HG03354 (cell line): ENCODE results near the gene PTPRU.
A peak's percentile ranks its signal among the peaks of the same experiment; 100 is the strongest.

Source experiments
- ATAC-seq: cut with Tn5 transposase; IDR thresholded peaks from one replicate; pipeline ENCODE4 v1.9.1; 2021; ENCODE audit warnings: mild to moderate bottlenecking; ENCODE audit not compliant: unreplicated experiment, poor library complexity, severe bottlenecking

Gene PTPRU

GRCh38 chr1:29235955-29236711 lies at the start of gene PTPRU:
TSS of gene PTPRU (plus strand) at chr1:29236522. CDS start at chr1:29236645, 123 bp downstream.
- peak; percentile 73 for ATAC-seq

- no peak for ATAC-seq
Observed at GRCh38 chr1:29186707-29187106, 49.6 kb upstream of the PTPRU start.

- no peak for ATAC-seq
Observed at GRCh38 chr1:29190718-29191117, 45.6 kb upstream of the PTPRU start.

DNA sequence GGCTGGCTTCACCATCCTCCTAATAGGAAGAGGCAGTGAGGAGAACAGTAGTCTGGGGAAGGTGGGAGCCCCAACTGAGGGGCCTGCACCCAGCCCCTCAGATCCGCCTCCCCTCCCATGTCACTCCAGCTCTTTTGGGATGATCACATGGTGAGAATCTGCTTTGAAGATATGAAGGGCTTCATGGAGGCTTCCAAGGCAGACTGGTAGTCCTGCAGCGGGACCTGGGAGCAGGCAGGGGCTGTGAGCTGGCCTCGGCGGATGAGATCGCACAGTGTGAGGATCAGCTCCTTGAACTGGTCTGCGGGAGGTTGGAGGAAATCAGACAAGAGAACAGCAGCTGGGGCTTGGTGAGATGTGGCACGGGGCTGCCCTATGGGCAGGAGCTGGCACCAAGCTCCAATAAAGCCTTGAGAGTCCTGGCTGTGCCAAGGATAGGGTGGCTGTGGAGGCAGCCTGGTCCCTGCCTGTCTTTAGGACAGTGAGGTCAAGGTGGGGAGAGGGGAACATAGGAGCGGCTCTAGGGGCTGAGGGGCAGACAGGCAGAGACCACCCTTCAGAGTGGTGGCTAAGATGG lies 42.4 kb upstream of the PTPRU start:
- no peak for ATAC-seq

DNA sequence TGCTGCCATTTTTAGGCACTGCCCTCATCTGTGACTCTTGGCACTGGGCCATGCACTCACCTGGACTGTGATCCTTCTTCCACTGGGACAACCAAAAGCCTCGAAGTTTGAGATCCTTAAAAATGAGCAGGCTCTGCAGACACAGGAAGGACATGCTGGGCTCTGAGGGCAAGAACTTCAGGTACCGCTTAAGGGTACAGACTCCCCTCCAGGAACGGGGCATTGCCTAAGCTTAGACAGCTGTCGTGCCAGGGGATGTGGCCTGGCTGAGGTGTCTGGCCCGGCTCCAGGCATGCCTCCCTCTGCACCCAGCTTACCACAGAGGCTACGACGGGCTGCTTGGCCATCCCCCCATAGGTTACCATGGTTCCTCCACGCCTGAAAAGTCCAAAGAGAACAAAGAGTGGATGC lies 40.4 kb upstream of the PTPRU start:
- no peak for ATAC-seq

- ATAC-seq = no peak
Observed at GRCh38 chr1:29196863-29197589, 39.3 kb upstream of the PTPRU start.

GRCh38 chr1:29197590-29197924 lies 38.8 kb upstream of the PTPRU start:
- no peak for ATAC-seq

DNA sequence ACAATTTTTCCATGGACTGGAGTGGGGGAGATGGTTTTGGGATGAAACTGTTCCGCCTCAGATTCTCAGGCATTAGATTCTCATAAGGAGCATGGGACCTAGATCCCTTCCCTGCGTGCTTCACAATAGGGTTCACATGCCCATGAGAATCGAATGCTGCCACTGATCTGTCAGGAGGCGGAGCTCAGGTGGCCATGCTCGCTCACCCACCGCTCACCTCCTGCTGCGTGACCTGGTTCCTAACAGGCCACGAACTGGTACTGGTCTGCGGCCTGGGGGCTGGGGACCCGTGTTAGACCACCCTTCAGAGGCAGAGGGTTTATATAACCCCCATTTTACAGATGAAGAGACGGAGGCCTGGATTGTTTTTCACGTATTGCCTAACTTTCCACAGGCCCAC lies 38.3 kb upstream of the PTPRU start:
- no peak for ATAC-seq

DNA sequence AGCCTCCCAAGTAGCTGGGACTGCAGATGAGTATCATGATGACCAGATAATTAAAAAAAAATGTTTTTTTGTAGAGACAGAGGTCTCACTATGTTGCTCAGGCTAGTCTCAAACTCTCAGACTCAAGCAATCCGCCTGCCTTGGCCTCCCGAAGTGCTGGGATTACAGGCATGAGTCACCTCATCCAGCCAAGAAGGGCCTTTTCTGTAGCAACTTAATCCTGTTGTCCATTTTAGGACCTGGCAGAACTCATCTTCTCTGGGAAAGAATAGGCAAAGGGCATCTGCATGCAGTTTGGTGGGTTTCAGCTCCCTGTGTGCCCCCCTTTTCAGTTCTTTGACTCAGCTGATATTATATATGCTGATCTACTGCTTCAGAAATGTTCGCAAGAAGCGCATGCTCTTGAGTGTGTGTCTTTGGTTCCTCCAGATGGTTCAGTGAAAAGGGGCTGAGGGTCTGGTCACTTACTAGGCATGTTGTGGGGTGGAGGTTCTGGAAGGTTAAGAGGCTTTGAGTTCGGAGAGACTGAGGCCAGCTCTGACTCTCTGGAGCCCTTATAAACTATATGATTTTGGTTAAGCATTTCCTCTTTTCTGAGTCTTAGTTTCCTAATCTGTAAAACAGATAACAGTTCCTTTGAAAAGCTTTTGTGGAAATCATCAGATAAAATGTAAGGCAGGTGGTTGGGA lies 35.3 kb upstream of the PTPRU start:
- no peak for ATAC-seq

GRCh38 chr1:29201595-29202051 lies 34.7 kb upstream of the PTPRU start:
- no peak for ATAC-seq

- ATAC-seq = no peak
Observed at GRCh38 chr1:29202053-29202452, 34.3 kb upstream of the PTPRU start.

DNA sequence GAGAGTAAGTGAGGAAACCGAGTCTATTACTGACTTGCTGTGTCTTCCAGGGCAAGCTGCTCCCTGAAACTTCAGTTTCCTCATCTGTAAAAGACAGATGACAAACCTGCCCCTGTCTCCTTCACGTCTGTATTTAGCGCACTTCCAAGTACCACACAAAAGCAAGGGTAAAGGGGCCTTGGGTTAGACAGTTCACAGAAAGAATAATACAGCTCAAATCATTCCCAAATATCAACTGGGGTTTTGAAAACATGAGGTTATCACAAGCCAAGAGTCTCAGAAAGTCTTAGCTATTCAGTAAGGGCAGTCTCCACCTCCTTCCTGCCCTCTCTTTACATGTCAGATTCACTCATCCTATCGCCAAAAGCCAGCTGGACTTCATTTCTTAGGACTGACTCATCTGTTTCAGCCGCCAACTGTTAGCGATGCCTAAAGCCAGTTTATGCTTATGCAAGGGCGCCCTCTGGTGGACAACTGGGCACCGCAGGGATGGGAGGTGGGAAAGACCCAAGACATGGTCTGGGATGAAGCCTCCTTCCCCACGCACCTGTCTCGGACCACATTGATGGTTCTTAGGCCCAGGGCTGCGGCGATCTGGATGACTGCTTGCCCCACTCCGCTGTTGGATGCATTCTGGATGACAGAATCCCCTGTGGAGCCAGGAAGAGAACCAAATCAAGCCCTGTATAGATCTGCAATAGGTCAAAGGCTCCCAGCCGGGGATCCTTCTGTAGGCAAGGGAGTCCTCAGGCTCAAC lies 33.6 kb upstream of the PTPRU start:
- peak; percentile 74 for ATAC-seq

GRCh38 chr1:29208442-29208841 lies 27.9 kb upstream of the PTPRU start:
- no peak for ATAC-seq

DNA sequence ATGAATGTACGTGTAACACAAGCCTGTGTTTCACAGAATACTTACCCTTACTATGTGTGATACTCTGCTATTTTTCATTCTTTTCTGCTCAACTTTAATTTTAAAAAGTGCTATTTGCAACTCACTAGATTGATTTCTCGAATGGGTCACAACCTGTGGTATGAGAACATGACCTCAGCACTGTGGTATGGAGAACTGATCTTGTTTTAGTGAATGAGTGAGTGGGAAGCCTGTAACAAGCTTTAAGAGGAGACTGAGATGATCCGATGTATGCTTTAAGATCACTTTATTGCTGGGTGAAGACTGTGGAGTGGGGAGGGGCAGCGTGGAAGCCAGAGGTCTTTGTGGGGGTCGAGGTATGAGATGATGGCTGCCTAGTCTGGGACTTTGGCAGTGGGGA lies 27.1 kb upstream of the PTPRU start:
- no peak for ATAC-seq

GRCh38 chr1:29210278-29211085 lies 25.8 kb upstream of the PTPRU start:
- ATAC-seq = no peak

GRCh38 chr1:29211086-29212030 lies 25.0 kb upstream of the PTPRU start:
- ATAC-seq = no peak

DNA sequence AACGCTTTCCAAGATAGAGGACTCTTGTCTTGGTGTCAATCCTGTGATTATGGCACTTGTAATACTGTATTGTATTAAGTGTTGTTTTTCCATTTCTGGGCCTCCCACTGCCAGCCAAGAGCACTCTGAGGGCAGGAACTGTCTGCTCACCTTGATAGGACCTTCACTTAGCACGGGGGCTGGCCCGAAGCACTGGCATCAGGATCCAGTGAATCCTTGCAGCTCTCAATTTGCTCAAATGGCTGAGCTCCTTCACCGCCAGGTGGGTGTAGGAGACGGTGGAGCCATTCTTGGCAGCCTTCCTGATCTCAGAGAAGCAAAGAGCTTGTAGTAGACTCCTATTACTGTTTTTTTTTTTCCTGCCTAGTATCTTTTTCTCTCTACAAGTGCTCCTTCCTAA lies 23.3 kb upstream of the PTPRU start:
- no peak for ATAC-seq

- ATAC-seq = no peak
Observed at GRCh38 chr1:29217633-29218032, 18.7 kb upstream of the PTPRU start.
